HG02943 (cell line): Measurements from ENCODE around the gene ADARB2.
"Not testable (repeated sequence)": the region's sequence is repeated elsewhere in the genome, so short reads cannot be mapped to it uniquely, and the experiment has no call there.

Experiments
- ATAC-seq: cut with Tn5 transposase; IDR thresholded peaks from one replicate; pipeline ENCODE4 v1.9.1; 2021; ENCODE audit warnings: mild to moderate bottlenecking, low read depth, moderate library complexity; ENCODE audit not compliant: unreplicated experiment

ADARB2 gene

DNA sequence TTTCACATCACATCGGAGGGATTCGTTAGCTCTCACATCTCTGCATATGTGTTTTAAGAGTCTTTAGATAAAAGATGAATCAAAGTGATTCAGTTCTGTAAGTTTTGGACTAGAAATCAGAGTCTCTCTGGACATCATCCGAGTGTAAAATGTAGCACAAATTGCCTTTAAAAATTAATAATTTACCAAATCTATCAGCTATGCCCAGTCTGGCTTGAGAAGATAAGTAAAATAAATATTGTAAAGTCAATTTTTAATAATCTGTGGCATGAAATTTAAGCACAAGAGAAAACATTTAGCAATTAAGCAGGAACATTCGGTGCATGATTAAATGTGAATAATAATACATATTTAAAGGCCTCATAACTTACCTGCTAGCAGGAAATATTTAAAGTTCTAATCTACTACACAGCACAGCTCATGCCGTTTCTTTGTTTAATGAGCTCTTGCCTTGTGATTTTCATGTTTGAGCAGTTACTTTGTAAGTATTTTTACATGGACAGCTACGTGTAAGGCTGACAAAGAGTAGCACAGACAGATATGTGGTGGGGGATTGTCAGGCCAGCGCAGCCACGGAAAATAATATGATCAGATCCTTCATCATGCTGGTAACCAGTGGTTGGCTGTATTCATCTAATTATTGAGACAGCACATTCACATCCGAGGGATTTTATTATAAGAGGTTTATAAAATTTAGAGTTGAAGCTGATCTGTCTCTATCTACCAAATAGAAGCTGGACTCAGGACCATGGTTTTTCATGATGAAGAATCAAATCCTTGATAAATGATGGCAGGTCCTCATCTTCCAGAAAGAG is 317.3 kb downstream of the ADARB2 start:
- no peak for ATAC-seq

GRCh38 chr10:1418031-1418550 is 319.2 kb downstream of the ADARB2 start:
- ATAC-seq, result no peak

DNA sequence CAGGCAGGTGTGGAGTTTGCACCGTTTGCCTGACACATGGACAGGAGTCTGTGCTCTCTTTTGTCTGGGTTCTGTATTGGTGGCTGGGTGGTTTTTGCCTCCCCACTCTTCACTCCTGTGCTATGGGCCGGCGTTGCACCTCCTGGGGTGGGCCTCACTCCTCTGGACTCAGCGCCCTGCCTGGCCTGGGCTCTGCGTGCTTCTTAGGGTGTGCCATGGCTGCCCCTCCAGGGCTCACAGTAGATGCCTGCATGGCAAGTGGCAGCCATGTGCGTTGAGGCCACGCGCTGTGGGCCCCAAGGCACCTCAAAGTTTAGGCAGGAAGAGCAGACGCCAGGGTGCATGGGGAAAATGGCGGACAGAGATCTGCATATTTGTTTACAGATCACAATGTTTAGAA is 319.8 kb downstream of the ADARB2 start:
- ATAC-seq, result no peak

DNA sequence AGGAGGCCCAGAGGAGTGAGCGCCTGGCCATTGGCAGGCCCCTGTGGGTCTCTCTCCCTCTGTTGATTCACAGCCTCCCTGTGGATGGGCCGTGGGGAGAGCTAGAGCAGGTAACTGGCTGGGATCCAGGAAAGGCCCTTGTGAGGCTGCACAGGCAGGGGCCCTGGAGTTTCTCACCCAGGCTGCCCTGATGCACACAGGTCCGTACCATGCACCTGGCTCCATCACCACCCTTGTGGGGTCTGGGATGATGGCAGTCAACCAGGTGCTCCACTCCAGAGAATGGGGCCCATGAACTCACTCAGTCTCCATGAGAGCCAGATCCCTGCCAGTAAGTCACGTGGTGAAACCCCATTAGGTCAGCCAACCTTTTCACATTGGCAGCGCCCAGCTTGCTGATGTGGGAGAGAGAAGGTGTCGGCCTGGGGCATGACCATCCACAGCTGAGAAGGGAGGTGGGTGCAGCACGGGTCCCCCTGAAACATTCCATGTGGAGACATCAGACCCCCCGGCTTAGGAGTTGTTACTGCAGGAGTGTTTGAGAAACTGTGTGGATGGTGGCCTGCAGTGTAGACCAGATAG is 320.8 kb downstream of the ADARB2 start:
- no peak for ATAC-seq

GRCh38 chr10:1414893-1415292 is 322.4 kb downstream of the ADARB2 start:
- ATAC-seq, result no peak

DNA sequence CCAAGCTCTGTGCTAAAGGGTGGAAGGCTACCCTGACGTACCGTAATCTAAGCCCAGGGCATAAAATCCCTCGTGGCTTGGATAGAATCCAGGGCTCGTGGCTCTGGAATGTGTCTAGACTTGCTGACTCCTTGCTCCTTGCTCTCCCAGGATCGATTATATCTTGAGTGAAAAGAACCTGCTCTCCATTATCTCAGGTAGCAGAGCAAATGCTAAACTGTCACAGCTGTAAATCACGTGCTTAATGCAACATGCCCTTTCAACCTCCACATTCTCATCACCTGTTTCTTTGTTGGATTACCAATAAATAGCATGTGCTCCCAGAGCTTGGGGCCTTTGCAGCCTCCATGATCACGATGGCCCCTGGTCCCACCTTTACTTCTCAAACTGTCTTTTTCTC is 323.0 kb downstream of the ADARB2 start:
- not testable (repeated sequence) for ATAC-seq

DNA sequence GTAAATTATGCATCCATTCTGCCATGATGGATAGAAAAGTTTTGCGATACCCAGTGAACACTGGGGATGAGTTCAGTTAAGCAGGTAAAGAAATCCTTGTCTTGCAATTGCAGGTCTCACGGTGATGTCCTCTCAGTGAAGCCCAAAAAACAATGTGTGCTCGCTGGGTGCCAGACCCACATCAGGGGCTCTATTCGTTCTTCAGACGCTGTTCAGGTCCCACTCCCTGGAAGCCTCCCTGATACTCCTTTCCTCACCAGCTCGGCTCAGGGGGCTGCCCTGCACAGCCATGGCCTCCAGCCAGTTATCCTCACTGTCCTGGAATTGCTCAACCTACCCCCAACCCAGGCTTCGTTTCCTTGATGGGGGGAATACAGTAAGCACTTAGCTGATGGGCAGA is 323.5 kb downstream of the ADARB2 start:
- no peak for ATAC-seq

DNA sequence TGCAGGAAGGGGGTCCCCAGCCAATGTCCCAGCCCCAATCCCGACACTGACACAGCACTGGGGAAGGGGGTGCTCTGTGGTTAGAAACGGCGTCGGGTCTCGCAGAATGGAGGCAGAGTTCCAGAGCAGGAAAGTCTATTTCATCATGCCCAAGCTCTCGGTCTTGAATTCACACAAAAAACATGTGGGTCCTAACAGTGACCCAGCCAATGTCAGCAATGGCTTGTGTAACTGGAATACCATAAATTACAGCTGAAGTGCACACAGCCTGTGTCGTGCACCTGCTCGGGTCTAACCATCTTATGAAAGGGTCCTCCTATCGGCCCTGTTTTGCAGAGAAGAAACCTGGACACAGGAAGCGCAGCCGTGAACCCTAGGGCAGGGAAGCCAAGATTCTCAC is 324.1 kb downstream of the ADARB2 start:
- no peak for ATAC-seq

DNA sequence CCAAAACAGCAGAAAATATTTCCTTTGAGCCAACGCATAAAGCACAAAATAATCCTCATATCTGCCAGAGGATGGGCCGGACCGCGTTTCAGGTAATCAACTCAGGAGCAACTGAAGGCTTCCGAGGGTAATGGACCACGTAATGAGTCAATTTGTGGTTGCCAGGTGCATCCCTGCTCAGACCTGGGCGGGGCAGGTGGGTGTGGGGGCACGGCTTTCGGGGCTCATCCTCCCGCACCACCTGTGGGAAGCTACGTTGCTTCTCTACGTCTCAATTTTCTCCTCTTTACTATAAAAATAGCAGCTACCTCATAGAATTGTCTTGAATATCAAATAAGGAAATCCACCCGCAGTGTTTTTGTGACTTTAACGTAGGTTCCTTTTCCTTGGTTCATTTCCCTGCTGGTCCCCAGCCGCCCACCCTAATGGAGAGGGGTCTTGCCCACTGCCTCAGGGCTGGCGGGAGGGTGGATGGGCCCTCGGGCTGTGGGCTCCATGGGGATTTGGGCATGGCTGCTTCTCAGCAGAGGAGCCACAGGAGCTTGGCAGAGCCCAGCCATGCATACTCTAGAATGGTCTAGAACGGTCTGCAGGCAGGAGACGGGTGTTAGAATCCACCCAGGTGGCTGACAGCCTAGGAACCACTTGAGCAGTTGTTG is 324.7 kb downstream of the ADARB2 start:
- no peak for ATAC-seq

GRCh38 chr10:1411956-1412355 is 325.4 kb downstream of the ADARB2 start:
- ATAC-seq, result no peak

DNA sequence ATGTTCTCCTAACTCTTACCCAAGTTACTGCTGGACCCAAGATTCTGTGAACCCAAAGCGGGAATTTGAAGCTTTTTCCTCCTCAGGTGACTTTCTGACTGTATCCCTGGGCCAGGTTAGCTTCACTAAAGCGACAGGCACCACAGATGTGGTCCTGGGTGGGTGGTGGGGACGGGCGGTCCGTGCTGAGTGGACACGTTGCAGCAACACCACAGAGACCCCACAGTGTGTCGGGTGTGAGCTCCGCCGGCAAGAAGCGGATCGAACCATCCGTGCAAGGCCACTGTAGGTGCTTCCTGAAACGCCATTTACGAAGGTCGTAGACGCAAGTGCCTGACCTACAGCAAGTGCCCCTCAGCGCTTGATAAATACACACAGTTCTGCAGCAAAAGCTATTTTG is 325.9 kb downstream of the ADARB2 start:
- no peak for ATAC-seq

DNA sequence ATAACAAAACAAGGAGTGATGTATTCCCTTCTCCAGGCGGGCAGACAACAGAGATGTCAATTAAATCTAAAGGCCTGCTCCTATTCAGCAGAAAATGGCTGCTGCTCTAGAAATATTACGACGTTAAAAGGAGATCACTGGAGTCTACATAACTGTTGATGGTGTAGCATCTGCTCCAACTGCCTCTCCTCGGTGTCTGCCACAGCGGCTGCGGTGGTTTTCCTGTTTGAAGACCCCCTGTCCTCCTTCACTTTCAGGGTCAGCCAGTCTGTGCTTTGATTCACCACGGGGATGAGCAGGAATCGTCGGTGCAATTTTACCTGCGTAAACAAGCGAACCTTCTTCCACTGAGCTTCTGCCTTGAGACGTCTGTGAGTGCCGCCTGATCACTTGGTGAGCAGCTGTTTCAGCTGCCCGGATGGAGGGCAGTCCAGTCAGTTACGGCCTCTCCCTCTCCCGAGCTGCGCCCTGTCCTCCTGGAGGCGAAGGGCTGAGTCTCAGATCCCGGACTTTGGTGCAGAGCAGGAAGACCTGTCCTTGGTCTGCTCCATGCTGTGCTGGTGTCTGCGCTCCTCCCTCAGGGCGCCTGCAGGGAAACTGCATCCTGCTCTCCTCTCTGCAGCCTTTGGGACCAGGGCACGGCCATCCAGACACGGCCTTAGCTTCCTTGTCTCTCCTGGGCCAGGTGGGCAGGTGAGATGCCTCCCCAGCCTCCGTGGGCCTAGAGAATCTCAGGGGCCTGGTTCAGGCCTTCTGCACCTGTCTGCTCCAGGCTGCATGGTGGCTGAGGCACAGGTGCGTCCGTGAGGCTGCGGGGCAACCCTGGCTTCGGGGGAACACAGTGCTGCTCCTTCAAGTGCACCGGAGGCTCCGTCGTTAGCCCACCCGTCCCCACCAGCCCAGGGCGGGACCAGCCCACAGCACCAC is 326.6 kb downstream of the ADARB2 start:
- ATAC-seq, result no peak

DNA sequence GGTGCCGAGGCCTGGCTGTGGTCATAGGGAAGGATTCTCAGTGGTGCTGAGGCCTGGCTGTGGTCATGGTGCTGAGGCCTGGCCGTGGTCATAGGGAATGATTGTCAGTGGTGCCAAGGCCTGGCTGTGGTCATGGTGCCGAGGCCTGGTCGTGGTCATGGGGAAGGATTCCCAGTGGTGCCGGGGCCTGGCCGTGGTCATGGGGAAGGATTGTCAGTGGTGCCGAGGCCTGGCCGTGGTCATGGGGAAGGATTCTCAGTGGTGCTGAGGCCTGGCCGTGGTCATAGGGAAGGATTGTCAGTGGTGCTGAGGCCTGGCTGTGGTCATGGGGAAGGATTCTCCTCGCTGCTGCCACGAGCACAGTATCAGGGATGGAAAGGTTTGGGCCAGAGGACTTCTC is 327.3 kb downstream of the ADARB2 start:
- no peak for ATAC-seq

DNA sequence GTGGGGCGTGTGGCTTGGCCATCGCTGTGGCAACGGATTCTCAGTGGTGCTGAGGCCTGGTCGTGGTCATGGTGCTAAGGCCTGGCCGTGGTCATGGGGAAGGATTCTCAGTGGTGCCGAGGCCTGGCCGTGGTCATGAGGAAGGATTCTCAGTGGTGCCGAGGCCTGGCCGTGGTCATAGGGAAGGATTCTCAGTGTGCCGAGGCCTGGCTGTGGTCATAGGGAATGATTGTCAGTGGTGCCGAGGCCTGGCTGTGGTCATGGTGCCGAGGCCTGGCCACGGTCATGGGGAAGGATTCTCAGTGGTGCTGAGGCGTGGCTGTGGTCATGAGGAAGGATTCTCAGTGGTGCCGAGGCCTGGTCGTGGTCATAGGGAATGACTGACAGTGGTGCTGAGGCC is 327.9 kb downstream of the ADARB2 start:
- ATAC-seq, result no peak

GRCh38 chr10:1408651-1409367 is 328.5 kb downstream of the ADARB2 start:
- no peak for ATAC-seq

- no peak for ATAC-seq
Measured at GRCh38 chr10:1406967-1407945, 330.1 kb downstream of the ADARB2 start.

GRCh38 chr10:1406132-1406966 is 331.0 kb downstream of the ADARB2 start:
- no peak for ATAC-seq
